ENCODE data around the gene ZC3H10.

ZC3H10 gene

DNA sequence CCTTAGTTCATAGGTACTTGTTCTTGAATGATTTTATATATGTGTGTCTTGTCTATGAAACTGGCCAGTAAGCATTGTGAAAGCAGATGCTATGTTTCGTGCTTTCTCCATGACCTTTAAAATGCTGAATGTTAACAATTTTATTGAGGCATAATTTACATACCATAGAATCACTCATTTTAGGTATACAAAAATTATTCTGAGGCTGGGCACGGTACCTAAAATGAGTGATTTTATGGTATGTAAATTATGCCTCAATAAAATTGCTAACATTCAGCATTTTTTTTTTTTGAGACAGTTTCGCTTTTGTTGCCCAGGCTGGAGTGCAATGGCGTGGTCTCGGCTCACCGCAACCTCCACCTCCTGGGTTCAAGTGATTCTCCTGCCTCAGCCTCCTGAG lies 16.8 kb downstream of the ZC3H10 start:
- no peak for DNase-seq (ENCODE audit: low read depth)
- no peak for TF ChIP-seq CTCF (conservative IDR thresholded peaks at IDR 0.05; ENCODE audit: low read depth, low read length)
- H3K4me3 ChIP-seq (ENCODE audit: low read length), result no peak overlapping the region

GRCh38 chr12:56137853-56138571 lies 19.9 kb downstream of the ZC3H10 start:
- TF ChIP-seq CTCF (conservative IDR thresholded peaks at IDR 0.05; ENCODE audit: low read depth, low read length), result no peak
- DNase-seq (ENCODE audit: low read depth), result no peak
- no peak overlapping the region for H3K4me3 ChIP-seq (ENCODE audit: low read length)

- no peak for TF ChIP-seq CTCF (conservative IDR thresholded peaks at IDR 0.05; ENCODE audit: low read depth, low read length)
- no peak for DNase-seq (ENCODE audit: low read depth)
- H3K4me3 ChIP-seq (ENCODE audit: low read length), result no peak overlapping the region
These were observed 24.1 kb downstream of the ZC3H10 start for GRCh38 chr12:56141946-56142784.

GRCh38 chr12:56143217-56143616 lies 25.2 kb downstream of the ZC3H10 start:
- DNase-seq (ENCODE audit: low read depth), result no peak
- no peak for TF ChIP-seq CTCF (conservative IDR thresholded peaks at IDR 0.05; ENCODE audit: low read depth, low read length)
- no peak overlapping the region for H3K4me3 ChIP-seq (ENCODE audit: low read length)

- no peak overlapping the region for H3K4me3 ChIP-seq (ENCODE audit: low read length)
- DNase-seq (ENCODE audit: low read depth), result no peak
- TF ChIP-seq CTCF (conservative IDR thresholded peaks at IDR 0.05; ENCODE audit: low read depth, low read length), result no peak
These were observed 25.8 kb downstream of the ZC3H10 start for GRCh38 chr12:56143870-56144269.

- no peak for DNase-seq (ENCODE audit: low read depth)
- TF ChIP-seq CTCF (conservative IDR thresholded peaks at IDR 0.05; ENCODE audit: low read depth, low read length), result no peak
- no peak overlapping the region for H3K4me3 ChIP-seq (ENCODE audit: low read length)
These were observed 27.2 kb downstream of the ZC3H10 start for GRCh38 chr12:56145217-56145616.

Measured in retinal pigment epithelial cell (primary cell).